Rectal smooth muscle tissue (tissue), 1 donor: ENCODE data around the gene MRPL14.

Experiments used
- H3K27ac ChIP-seq: one replicate; pipeline ENCODE4 v1.7.0; 2013; ENCODE audit warnings: low read depth, low read length, inconsistent platforms
- H3K27me3 ChIP-seq: one replicate; pipeline ENCODE4 v1.7.0; 2013; ENCODE audit warnings: low read length; ENCODE audit not compliant: control insufficient read depth, insufficient read depth
- H3K36me3 ChIP-seq: one replicate; pipeline ENCODE4 v1.7.0; 2013; ENCODE audit warnings: low read length; ENCODE audit not compliant: control insufficient read depth, insufficient read depth
- H3K4me1 ChIP-seq: one replicate; pipeline ENCODE4 v1.7.0; 2013; ENCODE audit warnings: low read length; ENCODE audit not compliant: control insufficient read depth, insufficient read depth
- H3K4me3 ChIP-seq: one replicate; pipeline ENCODE4 v1.7.0; 2013; ENCODE audit warnings: low read length
- H3K9ac ChIP-seq: one replicate; pipeline ENCODE4 v1.7.0; 2013; ENCODE audit warnings: low read length

Gene MRPL14

DNA sequence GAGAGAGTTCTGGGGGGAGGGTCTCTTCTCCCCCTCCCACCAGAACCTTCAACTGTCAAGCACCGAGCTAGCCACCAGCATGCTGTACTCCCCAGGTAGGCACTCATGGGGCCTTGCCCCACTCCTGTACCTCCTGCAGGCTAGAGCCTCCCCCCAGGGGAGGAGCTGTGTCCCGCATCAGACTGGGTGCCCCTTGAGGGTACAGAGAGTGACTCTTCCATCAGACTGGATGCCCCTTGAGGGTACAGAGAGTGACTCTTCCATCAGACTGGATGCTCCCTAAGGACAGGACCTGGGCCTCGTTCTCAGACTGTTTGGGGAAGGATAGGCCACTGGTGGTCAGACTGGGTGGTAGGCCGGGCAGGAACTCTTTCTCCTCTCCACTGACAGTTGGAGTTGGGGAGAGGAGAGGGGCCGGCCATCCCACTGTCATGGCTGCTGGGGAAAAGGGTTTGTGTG lies 31.5 kb upstream of the MRPL14 start, which contains the start of gene CAPN11:
Gene CAPN11 (plus strand): TSS at position 51 of the 459 bp plus-strand sequence. CDS start 29 bp downstream, at position 80.
- no peak within 1 kb of the TSS for H3K9ac ChIP-seq
- H3K4me3 ChIP-seq, result no peak within 1 kb of the TSS
- H3K27ac ChIP-seq, result no peak within 1 kb of the TSS
- H3K36me3 ChIP-seq, result no peaks in the 10 kb centered on the region
- H3K4me1 ChIP-seq, result no peaks in the 10 kb centered on the region
- no peaks in the 10 kb centered on the region for H3K27me3 ChIP-seq

DNA sequence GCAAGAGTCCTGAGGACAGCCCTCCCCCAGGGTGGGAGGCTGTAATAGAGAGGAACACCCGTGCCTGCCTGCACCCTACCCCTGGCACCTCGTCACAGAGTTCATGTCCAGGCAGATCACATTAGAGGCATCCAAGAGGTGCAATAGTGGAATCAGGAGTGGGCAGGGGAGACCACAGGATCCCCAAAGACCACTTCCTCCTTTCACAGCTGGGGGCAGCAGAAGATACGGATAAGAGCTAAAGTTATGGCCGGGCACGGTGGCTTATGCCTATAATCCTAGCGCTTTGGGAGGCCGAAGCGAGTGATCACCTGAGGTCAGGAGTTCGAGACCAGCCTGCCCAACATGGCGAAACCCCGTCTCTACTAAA lies 29.9 kb upstream of the MRPL14 start:
- Histone ChIP-seq H3K4me3 (no peak overlapping the region), H3K4me1 (no peaks in the 10 kb centered on the region), H3K27me3 (no peaks in the 10 kb centered on the region), H3K9ac (no peak overlapping the region), H3K36me3 (peaks cover 2% of the 10 kb centered on the region), H3K27ac (no peak overlapping the region)

DNA sequence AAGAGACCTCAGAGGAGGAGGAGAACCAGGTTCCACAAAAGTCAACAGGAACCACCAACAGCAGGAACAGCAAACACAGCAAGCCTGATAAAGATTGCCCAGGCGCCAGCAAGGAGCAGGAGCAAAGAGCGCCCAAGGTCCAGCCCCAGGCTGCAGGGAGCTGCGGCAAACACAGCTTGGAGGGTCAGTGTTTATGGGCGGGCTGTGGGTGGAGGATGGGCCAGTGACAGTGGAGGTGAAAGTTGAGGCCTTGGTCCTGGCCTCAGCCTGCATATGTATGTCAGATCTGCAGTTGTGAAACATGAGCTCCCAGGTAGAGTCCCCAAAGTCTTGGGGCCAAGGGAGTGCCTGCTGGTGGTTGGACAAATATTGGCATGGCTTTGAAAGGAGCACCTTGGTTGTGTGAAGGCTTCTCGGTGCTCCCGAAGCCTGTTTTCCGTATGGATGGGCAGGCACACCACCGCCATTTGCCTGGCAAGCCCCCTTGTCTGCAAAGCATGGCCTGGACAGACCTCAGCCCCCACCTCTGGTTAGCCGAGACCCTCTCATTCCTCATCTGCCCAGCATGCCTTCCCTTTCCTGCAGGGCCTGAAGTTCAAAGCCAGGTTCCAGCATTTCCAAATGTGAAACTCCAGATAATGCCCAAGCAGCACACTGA lies 29.4 kb upstream of the MRPL14 start:
- no peaks in the 10 kb centered on the region for H3K4me1 ChIP-seq
- H3K27ac ChIP-seq, result no peak overlapping the region
- H3K9ac ChIP-seq, result no peak overlapping the region
- no peaks in the 10 kb centered on the region for H3K27me3 ChIP-seq
- H3K4me3 ChIP-seq, result no peak overlapping the region
- peaks cover 2% of the 10 kb centered on the region for H3K36me3 ChIP-seq

GRCh38 chr6:44154067-44154466 lies 26.8 kb upstream of the MRPL14 start:
- Histone ChIP-seq H3K36me3 (peaks cover 3% of the 10 kb centered on the region), H3K4me1 (no peaks in the 10 kb centered on the region), H3K27ac (no peak overlapping the region), H3K4me3 (no peak overlapping the region), H3K27me3 (no peaks in the 10 kb centered on the region), H3K9ac (no peak overlapping the region)

- peaks cover 5% of the 10 kb centered on the region for H3K36me3 ChIP-seq
Measured at GRCh38 chr6:44152533-44152932, 25.3 kb upstream of the MRPL14 start.

GRCh38 chr6:44152109-44152461 lies 24.8 kb upstream of the MRPL14 start:
- Histone ChIP-seq H3K27me3 (no peaks in the 10 kb centered on the region), H3K9ac (no peak overlapping the region), H3K27ac (no peak overlapping the region), H3K4me1 (no peaks in the 10 kb centered on the region), H3K4me3 (no peak overlapping the region), H3K36me3 (peaks cover 7% of the 10 kb centered on the region)

More at GRCh38 chr6:44152533-44152932, 25.3 kb upstream of the MRPL14 start:
- no peak overlapping the region for H3K9ac ChIP-seq
- H3K27me3 ChIP-seq, result no peaks in the 10 kb centered on the region
- no peaks in the 10 kb centered on the region for H3K4me1 ChIP-seq
- H3K4me3 ChIP-seq, result no peak overlapping the region
- H3K27ac ChIP-seq, result no peak overlapping the region

- H3K4me1 ChIP-seq, result no peaks in the 10 kb centered on the region
- H3K27ac ChIP-seq, result no peak overlapping the region
- H3K9ac ChIP-seq, result peak overlapping the region; percentile 32
- H3K27me3 ChIP-seq, result no peaks in the 10 kb centered on the region
- H3K4me3 ChIP-seq, result no peak overlapping the region
- H3K36me3 ChIP-seq, result peaks cover 10% of the 10 kb centered on the region
Measured at GRCh38 chr6:44151348-44152108, 24.3 kb upstream of the MRPL14 start.

DNA sequence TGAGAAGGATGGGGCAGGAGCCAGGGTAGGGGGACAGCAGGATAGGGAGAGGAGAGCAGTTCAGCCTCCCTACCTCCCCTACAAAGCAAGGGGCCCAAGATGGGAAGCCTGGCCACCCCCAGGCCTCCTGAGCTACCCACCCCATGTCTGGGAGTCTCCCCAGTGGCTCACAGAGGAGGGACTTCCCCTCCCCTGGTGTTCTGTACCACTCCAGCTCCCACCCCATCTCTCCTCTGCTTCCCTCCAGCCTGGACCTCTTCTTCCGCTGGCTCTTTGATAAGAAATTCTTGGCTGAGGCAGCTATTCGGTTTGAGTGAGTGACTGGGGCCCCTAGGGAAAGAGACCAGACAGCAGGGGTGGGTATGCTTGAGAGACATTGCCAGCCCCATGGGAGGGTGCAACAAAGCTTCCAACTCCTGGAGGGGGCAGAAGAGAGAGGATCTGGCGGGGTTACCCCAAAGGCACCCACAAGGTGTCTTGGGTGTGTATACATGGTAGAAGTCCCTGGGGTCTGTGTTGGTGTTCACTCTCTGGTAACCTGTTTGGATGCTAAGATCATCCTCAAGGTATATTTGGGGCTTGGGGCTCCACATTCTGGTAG lies 23.2 kb upstream of the MRPL14 start:
- peaks cover 13% of the 10 kb centered on the region for H3K36me3 ChIP-seq
- no peak overlapping the region for H3K9ac ChIP-seq
- no peak overlapping the region for H3K4me3 ChIP-seq

DNA sequence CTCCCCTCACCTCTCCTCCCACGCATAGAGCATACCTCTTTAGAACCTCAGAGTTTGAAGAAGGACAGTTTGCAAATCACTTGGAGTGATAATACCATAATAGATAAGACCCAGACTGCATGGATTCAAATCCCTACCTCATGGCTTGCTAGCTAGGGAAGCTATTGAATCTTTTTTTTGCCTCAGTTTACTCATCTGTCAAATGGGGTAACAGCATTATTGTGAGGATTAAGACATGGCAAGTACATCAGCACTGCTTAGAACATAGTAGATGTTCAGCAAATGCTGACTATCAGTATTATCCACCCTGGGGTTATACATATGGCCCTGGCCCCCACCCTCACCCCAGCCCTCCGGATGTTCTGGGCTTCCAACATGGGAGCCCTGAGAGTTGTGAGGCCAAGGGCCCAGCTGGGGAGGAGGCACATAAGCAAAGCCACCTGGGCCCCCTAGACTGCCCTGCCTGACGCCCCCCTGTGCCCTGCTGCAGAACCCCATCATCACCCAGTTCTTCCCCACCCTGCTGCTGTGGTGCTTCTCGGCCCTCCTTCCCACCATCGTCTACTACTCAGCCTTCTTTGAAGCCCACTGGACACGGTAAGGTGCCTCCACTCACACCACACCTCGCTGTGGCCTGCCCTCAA lies 22.2 kb upstream of the MRPL14 start:
- no peak overlapping the region for H3K4me3 ChIP-seq
- no peaks in the 10 kb centered on the region for H3K27me3 ChIP-seq
- peaks cover 13% of the 10 kb centered on the region for H3K36me3 ChIP-seq
- H3K9ac ChIP-seq, result no peak overlapping the region
- no peaks in the 10 kb centered on the region for H3K4me1 ChIP-seq
- no peak overlapping the region for H3K27ac ChIP-seq

More for the DNA sequence above, 23.2 kb upstream of the MRPL14 start:
- Histone ChIP-seq H3K4me1 (no peaks in the 10 kb centered on the region), H3K27me3 (no peaks in the 10 kb centered on the region), H3K27ac (no peak overlapping the region)

GRCh38 chr6:44148306-44148705 lies 21.1 kb upstream of the MRPL14 start:
- no peak overlapping the region for H3K4me3 ChIP-seq
- H3K27ac ChIP-seq, result no peak overlapping the region
- no peaks in the 10 kb centered on the region for H3K27me3 ChIP-seq
- no peaks in the 10 kb centered on the region for H3K4me1 ChIP-seq
- no peak overlapping the region for H3K9ac ChIP-seq
- peaks cover 18% of the 10 kb centered on the region for H3K36me3 ChIP-seq

- H3K36me3 ChIP-seq, result peaks cover 15% of the 10 kb centered on the region
Measured at GRCh38 chr6:44147256-44147655, 20.0 kb upstream of the MRPL14 start.

GRCh38 chr6:44146685-44147084 lies 19.4 kb upstream of the MRPL14 start:
- Histone ChIP-seq H3K27me3 (no peaks in the 10 kb centered on the region), H3K36me3 (peaks cover 15% of the 10 kb centered on the region), H3K4me1 (no peaks in the 10 kb centered on the region), H3K27ac (no peak overlapping the region), H3K9ac (no peak overlapping the region), H3K4me3 (no peak overlapping the region)

More at GRCh38 chr6:44147256-44147655, 20.0 kb upstream of the MRPL14 start:
- no peaks in the 10 kb centered on the region for H3K27me3 ChIP-seq
- H3K4me1 ChIP-seq, result no peaks in the 10 kb centered on the region
- H3K4me3 ChIP-seq, result no peak overlapping the region
- H3K9ac ChIP-seq, result no peak overlapping the region
- H3K27ac ChIP-seq, result no peak overlapping the region
